Midbrain (tissue), 1 donor: ENCODE data around the gene CDON.
"Not testable (repeated sequence)": the region's sequence is repeated elsewhere in the genome, so short reads cannot be mapped to it uniquely, and the experiment has no call there.

Source experiments
- DNase-seq: peaks from one replicate; lab custom pipeline; 2025; lab: John Stamatoyannopoulos, UW

The CDON gene

DNA sequence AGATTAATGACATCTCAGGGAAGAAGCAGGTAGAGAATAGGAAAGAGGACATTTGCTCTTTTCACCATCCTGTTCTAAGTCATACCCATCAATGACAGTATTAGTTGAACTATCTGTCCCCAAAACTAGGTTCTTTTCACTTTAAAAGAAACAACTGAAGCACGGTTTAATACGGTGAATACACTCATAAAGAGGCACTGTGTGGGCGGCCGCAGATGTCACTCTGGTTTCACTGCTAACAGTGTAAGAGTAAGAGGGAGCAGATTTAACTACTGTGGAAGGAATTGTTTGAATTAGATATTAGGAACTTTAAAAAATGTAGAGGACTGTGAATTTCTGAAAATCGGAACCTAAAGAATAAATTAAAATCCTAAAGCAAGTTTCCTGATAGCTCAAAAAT, 67.4 kb downstream of the CDON start:
- DNase-seq: no peak

DNA sequence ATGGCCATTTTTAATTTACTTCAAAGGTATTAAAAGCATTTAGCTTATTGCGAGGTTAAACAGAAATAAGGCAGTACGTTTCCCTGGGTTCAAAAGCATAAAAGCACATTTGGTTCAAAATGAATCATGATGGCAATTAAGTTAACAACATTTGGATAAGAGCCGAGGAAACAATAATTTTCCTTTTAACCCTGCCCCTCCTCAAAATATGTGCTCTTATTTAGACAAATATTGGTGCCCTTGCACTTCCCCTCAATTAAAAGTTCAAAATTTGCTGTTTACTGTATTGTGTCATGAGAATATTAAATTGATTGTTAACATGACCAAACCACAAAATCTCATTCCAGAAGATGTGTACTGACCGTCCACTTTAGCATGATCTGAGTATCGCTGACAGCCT, 68.2 kb downstream of the CDON start:
- no peak for DNase-seq

DNA sequence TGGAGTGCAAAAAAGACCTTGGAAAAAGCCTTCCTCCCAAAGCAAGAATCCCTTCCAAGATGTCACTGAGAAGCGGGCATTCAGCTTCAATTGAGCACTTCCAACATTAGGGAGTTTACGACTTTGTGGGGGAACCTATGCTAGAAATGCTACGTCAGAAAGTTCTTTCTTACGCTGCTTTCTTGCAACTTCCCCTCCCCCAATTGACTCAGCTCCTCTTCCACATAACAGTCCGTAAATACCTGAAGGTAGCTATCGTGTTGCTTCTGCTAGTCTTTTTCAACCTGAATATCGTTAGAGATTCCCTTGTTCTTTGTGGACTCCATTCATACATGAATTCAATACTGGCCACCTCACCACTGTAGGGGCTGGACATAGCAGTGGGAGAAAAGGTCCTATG, 69.8 kb downstream of the CDON start:
- no peak for DNase-seq

DNA sequence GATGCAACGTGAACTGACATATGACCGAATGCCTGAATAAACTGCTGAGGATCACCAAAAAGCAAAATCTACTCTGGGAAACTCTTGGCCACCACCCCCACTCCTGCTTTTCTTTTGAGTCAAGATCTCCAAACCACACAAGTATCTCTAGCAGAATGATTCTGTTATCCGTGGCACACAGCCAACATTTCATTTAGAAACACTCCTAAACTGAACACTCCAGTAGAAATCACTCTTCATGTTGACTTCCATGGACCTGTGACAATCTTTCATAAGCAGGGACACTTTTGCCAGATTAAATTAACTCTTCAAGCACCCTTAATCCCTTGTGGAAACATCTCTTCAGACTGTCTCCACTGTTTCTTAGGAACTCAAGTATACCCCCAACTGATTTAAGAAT, 72.4 kb downstream of the CDON start:
- no peak for DNase-seq

DNA sequence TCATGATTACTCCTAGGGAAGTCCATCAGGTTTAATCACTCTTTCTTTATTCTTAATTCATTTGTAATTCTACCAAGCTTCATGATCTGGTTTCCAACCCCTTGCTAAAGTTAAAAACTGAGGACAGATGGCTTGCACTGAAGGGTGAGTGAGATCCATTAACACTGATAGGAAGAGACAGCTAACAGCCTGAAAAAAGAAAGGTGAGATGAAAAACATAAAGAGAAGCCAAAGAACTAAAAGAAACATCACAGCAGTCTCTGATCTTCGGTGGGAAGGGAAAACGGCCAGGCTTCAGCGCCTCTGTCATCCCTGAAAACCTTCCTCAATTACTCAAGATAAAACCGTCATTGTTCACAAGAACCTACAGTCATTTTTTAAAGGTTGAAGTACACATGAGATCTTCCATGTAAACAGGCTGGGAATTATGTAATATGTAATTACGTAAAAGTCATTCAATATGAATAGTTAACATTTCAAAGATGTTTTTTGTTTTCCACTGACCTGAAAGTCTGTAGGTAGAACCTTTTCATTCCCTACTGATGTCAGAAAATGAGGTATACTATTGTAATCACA, 75.5 kb downstream of the CDON start:
- no peak for DNase-seq

- not testable (repeated sequence) for DNase-seq
Observed at GRCh38 chr11:125985956-125986355, 76.7 kb downstream of the CDON start.

DNA sequence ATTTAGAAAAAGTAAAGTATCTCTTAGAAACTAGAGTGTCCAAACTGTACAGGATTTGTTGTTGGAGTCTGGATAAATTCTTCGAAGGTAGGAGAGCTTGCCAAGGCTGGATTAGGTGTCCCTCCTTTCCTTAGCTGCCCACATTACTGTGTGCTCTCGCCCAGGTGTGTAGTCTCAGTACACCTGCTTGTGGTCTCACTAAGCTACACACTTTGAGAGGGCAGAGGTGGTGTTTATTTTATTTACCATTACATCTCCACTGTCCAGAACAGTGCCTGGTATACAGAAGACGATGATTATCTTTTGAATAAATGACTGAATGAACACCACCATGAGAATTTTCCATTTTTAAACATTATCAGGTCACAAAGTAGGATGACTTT, 80.3 kb downstream of the CDON start:
- DNase-seq: no peak

- DNase-seq: no peak
Observed at GRCh38 chr11:125980436-125980835, 82.2 kb downstream of the CDON start.

DNA sequence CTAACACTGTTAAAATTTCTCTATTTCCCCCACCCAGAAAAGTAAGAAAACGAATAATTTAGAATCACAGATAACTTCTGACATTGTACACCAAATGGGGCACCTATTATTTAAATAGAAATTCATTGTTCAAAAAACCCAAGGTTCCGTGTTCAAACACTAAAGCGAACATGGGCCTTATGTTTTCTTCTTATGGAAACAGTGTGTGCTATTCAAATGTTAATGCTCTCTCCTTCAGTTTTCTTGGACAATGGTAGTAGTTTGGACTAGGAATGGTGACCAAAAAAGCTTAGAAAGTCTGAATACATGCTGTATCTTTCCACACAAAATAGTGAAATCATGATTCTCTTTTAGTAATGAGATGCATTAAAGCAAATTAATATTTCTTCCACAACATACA, 83.2 kb downstream of the CDON start:
- DNase-seq: no peak

- DNase-seq: no peak
Observed at GRCh38 chr11:125978778-125979407, 83.8 kb downstream of the CDON start.

- DNase-seq: no peak
Observed at GRCh38 chr11:125978181-125978716, 84.4 kb downstream of the CDON start.

DNA sequence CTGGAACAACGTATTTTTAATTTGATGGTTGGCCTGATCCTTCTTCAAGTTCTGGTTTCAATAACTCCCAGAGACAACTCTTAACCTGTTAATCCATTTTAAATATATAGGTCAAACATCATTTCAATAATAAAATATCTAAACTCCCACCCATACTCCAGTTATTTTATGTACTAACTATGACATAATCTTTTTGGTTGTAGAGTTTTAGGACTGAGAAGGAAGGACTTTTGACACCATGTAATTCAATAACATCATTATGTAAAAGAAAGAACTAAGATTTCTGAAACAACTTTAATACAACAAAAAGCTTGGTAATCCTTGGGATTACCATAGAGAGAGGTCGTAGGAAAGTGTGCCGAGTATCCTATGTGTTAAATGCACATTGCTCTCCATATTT, 85.3 kb downstream of the CDON start:
- no peak for DNase-seq

- DNase-seq: no peak
Observed at GRCh38 chr11:125976156-125976555, 86.5 kb downstream of the CDON start.

- DNase-seq: no peak
Observed at GRCh38 chr11:125975634-125976033, 87.0 kb downstream of the CDON start.

DNA sequence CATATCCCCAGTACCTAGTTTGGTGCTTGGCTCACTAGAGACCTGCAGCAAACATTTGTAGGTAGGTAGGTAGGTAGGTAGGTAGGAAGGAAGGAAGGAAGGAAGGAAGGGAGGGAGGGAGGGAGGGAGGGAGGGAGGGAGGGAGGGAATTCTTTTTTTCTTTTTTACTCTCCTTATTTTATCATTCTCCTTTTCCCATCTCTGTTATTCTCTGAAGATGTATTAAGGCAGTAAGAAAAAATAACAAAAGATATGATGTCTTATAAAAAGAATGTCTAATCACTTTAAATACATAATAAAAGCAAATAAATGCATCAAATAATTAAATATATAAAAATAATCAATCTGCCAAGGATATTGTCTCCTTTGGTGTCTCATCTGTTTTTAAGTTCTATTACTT, 88.4 kb downstream of the CDON start:
- DNase-seq: no peak

DNA sequence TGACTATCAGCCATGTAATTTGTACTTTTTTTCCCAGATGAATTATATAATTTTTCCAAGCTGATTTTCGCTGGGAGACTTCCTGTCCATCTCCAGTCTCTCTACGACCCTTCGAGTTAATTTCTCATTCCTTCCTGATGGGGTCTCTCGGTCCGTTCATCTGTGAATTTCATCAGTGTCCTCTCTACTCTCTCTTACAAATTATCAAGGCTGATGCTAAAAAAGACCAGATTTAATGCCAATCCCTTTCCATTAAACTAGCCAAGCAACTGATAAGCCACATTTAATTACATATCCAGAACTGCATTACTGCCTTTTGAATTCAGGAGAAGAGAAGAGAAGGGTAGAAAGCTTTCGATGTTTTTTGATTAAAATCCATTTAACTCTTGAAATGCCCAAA, 91.0 kb downstream of the CDON start:
- DNase-seq: no peak

DNA sequence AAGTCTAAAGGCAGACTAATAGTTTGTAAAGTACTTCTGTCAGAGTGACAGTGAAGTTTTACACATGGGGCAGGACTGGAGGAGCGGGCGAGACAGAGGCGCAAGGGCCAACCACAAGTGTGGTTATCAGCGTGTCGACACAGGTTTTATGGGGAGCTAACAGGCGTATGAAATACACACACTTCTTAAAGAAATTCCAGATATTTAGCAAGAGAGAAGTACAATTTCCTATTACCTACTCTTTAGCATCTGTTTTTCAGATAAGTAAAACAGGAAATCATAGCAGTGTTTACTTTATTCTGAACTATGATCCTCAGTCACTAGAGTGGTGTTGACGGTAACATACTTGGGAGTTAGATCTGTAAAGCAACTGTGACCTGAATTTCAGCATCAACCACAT, 94.3 kb downstream of the CDON start:
- no peak for DNase-seq

DNA sequence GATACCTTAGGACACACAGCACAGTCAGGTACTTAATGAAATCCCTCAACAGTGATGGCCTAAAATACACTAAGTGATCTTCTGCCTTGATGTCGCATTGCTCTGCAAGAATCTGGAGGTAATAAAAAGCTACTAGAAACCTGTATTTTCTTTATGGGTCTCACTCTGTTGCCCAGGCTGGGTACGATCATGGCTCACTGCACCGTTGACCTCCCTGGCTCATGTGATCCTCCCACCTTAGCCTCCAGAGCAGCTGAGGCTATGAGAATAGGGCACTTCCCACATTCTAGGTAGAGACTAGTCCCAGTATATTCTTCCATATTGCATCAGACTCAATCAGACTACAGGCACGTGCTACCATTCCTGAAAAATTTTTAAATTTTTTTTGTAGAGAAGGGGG, 95.2 kb downstream of the CDON start:
- no peak for DNase-seq

GRCh38 chr11:125960771-125961170, 101.9 kb downstream of the CDON start:
- DNase-seq: no peak

DNA sequence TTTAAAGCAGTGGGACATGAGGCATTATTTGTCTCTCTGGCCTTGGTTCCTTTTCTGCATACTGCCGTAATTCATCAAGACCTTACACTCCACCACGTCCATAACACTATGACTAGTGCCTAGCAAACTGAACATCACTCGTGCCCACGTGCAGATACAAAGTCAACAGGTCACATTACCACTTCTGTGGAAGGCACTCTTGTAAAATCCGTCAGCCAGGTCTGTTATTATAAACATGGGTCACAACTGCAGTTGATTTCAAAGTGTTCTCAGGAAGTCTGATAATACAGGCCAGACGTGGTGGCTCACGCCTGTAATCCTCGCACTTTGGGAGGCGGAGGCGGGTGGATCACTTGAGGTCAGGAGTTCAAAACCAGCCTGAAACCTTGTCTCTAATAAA, 102.7 kb downstream of the CDON start:
- DNase-seq: no peak

DNA sequence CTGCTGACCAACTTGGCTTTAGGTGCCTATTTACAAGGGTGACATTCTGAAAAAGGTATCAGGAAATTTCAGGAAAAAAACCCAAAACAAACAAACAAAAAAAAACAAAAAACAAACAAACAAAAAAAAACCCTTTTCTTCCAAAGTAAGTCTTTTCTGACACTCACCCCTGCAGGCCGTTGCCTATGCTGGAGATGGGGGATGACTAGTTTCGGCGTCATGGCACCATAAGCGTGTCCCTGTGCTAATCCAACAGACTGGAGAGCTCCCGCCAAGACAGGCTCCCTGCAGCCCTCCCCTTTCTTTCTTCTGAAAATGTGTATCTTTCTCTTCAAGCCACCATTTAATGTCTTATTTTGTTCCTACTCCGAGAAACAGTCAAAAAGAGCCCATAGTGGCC, 103.2 kb downstream of the CDON start:
- DNase-seq: no peak

DNA sequence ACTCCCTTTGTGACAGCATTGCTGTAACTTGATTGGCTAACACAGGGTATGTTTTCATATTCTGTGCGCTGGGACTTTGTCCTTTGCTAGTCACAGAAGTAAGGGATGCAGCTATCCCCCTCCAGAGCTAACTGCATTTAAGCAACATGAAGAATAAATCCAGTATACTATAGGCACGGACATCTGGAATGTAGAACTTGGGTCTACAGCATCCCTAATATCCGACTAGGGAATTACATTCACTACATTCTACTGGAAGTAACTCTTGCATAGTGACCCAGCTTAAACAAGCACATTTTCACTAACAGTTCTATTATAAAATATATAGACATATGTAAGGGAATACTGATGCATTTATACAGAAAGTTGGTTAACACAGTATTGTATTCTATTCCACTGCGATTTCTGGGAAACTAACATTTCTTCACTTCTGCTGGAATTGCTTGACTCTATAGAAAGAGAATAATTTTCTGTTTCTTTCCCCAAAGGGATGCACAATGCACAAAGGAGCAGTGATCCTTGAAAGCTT, 103.7 kb downstream of the CDON start:
- DNase-seq: no peak

DNA sequence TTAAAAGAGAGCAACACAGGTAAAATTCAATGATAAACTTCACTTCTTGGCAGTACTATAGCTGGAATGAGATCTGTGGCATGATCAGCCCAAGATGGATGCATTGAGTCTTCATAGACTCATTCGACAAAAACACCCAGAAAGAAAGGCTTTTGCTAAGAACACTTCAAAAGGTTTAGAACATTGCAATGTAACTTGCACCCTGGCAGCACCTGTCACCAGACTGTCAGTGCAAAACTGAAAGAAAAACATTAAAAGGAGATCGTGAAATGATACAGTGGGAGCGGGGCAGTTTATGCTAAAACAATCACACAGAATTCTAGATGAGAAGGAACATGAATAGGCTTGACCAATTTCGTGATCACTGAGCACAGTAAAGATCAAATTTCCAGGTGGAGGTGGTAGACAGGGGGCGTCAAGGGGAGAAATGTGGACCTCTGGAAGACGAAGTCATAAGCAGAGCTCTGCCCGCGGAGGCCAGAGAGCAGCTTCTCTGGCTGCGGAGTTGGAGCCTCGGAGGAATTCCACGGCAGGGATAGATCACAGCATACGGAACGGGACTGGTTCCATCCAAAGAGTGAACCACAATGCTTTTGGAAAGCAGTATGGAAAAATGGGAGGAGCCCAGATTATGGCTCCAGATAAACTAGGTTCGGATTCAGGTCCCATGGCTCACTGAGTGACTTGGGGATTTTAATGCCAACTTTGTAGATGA, 104.9 kb downstream of the CDON start:
- no peak for DNase-seq
